Sigmoid colon (tissue), 4 donors: ENCODE measurements around the gene HOXD13.

ENCODE experiments used
- CTCF ChIP-seq, 4 experiments: fragments of 450-650 bp in 3 of 4; fragments of 200-600 bp in 1 of 4; IDR thresholded peaks; one replicate each; pipeline ENCODE4 v1.5.1; 2016 to 2019; ENCODE audit warnings: antibody characterized with exemption in 4 of 4, mild to moderate bottlenecking in 3 of 4, moderate library complexity in 2 of 4
- POLR2AphosphoS5 ChIP-seq, 4 donors: sonication (generic); formaldehyde crosslinking; IDR thresholded peaks; one replicate each; pipeline ENCODE4 v1.6.1; 2017; ENCODE audit warnings: antibody characterized with exemption in 4 of 4

- no peak for TF ChIP-seq CTCF (IDR thresholded peaks at IDR 0.05)
- TF ChIP-seq POLR2AphosphoS5 (IDR thresholded peaks at IDR 0.05), result no peak
Measured at GRCh38 chr2:176067589-176068418, 24.7 kb upstream of the HOXD13 start.
